Measurements from ENCODE around the gene LRRC27.

The LRRC27 gene

DNA sequence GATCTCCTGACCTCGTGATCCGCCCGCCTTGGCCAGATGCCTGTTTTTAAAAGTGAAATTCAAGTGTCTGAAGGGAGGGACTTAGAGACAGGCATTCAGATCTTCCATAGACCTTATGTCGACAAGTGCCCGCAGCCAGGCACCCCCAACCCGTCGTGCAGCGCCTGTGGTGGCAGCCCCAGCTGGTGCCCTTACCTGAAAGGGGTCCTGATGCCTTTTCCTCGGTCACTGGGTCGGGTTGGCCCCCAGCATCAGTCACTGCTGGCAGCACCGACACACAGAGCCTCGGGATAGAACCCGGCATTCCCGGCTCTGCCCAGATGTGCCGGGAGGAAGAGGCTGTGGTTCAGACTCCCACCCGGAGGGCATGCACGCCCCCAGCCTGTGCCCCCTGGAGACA, 23.3 kb downstream of the LRRC27 start:
- Mint-ChIP-seq H3K4me1 (no peaks in the 10 kb centered on the region), H3K27me3 (ENCODE audit: low read depth) (peaks cover 4% of the 10 kb centered on the region), H3K27ac (no peak overlapping the region), H3K9me3 (no peaks in the 10 kb centered on the region), H3K36me3 (ENCODE audit: low read depth) (peaks cover 23% of the 10 kb centered on the region), H3K4me3 (no peak overlapping the region)
- TF ChIP-seq, protein P1, sequence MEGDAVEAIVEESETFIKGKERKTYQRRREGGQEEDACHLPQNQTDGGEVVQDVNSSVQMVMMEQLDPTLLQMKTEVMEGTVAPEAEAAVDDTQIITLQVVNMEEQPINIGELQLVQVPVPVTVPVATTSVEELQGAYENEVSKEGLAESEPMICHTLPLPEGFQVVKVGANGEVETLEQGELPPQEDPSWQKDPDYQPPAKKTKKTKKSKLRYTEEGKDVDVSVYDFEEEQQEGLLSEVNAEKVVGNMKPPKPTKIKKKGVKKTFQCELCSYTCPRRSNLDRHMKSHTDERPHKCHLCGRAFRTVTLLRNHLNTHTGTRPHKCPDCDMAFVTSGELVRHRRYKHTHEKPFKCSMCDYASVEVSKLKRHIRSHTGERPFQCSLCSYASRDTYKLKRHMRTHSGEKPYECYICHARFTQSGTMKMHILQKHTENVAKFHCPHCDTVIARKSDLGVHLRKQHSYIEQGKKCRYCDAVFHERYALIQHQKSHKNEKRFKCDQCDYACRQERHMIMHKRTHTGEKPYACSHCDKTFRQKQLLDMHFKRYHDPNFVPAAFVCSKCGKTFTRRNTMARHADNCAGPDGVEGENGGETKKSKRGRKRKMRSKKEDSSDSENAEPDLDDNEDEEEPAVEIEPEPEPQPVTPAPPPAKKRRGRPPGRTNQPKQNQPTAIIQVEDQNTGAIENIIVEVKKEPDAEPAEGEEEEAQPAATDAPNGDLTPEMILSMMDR (IDR thresholded peaks at IDR 0.05; ENCODE audit: unreplicated experiment in 3 of 3) = no peak

- Mint-ChIP-seq H3K27me3 (ENCODE audit: low read depth) (peaks cover 4% of the 10 kb centered on the region), H3K4me1 (no peaks in the 10 kb centered on the region), H3K9me3 (no peaks in the 10 kb centered on the region), H3K36me3 (ENCODE audit: low read depth) (peaks cover 23% of the 10 kb centered on the region), H3K4me3 (no peak overlapping the region), H3K27ac (no peak overlapping the region)
- TF ChIP-seq, protein P1 (IDR thresholded peaks at IDR 0.05; ENCODE audit: unreplicated experiment in 3 of 3) = no peak
Measured at GRCh38 chr10:132355754-132356153, 23.8 kb downstream of the LRRC27 start.

GRCh38 chr10:132356621-132357195, 24.7 kb downstream of the LRRC27 start:
- Mint-ChIP-seq H3K9me3 (no peaks in the 10 kb centered on the region), H3K4me1 (no peaks in the 10 kb centered on the region), H3K27me3 (ENCODE audit: low read depth) (peaks cover 4% of the 10 kb centered on the region), H3K27ac (no peak overlapping the region), H3K36me3 (ENCODE audit: low read depth) (peaks cover 18% of the 10 kb centered on the region), H3K4me3 (no peak overlapping the region)
- TF ChIP-seq, protein P1 (IDR thresholded peaks at IDR 0.05; ENCODE audit: unreplicated experiment in 3 of 3) = no peak

GRCh38 chr10:132357286-132358058, 25.5 kb downstream of the LRRC27 start:
- no peaks in the 10 kb centered on the region for H3K4me1 Mint-ChIP-seq
- no peaks in the 10 kb centered on the region for H3K9me3 Mint-ChIP-seq
- peaks cover 18% of the 10 kb centered on the region for H3K36me3 Mint-ChIP-seq (ENCODE audit: low read depth)
- TF ChIP-seq, protein P1 (IDR thresholded peaks at IDR 0.05; ENCODE audit: unreplicated experiment in 3 of 3) = no peak
- no peak overlapping the region for H3K27ac Mint-ChIP-seq
- H3K27me3 Mint-ChIP-seq (ENCODE audit: low read depth) = peaks cover 4% of the 10 kb centered on the region
- no peak overlapping the region for H3K4me3 Mint-ChIP-seq

DNA sequence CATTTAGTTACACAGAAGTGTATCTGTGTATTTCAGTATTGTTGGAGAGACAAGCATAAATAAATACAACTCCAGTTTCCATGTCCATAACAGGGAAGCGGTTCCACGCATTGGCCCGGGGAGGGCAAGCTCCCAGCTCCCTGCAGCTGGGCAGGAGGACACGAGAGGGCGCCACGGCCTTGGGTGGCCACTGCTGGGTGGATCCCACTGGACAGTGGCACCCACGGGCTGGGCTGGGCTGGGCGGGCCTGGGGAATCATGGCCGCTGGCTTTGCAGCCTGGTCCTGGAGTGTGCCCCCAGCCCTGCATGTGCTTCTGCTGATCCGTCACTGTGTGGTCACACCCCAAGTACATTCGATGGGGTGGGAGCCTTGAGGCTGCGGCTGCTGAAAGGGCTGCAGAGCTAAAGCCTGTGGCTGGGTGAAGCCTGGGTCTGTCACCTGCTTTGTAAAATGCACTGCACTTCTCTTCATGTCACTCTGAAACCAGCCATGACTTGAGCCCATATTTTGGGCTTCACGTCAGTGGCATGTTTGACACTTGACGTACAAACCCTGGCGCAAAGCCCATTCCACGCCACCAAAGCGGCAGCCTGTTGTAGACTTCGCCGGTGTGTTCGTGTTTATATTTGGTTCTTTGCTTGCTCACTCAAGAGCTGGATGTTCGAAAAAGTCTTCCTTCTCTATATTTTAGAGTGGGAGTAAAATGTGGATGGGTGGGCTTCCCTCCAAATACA, 27.5 kb downstream of the LRRC27 start:
- H3K9me3 Mint-ChIP-seq = no peaks in the 10 kb centered on the region
- peaks cover 4% of the 10 kb centered on the region for H3K27me3 Mint-ChIP-seq (ENCODE audit: low read depth)
- H3K4me1 Mint-ChIP-seq = no peaks in the 10 kb centered on the region
- H3K4me3 Mint-ChIP-seq = no peak overlapping the region
- H3K36me3 Mint-ChIP-seq (ENCODE audit: low read depth) = peaks cover 19% of the 10 kb centered on the region
- TF ChIP-seq, protein P1 (IDR thresholded peaks at IDR 0.05; ENCODE audit: unreplicated experiment in 3 of 3) = no peak
- H3K27ac Mint-ChIP-seq = no peak overlapping the region
